ENCODE measurements around the gene C19orf67. TPM values are rescaled to one million over a fixed set of nuclear protein-coding genes. Genes with fewer than 3 reads are reported as not detected.
A peak's percentile ranks its signal among the peaks of the same experiment; 100 is the strongest.

C19orf67 gene
- polyA plus RNA-seq (2013, experiment 1 of 2) = not detected
- polyA plus RNA-seq (2013, experiment 2 of 2) = not detected

- Histone ChIP-seq H3K27ac (ENCODE audit: low read depth, low read length, severe bottlenecking) (no peak within 1 kb of the TSS), H3K4me1 (ENCODE audit: control insufficient read depth, insufficient read depth, low read length, poor library complexity, severe bottlenecking) (peaks cover 3% of the 10 kb centered on the region), H3K9me3 (ENCODE audit: control insufficient read depth, low read length) (no peaks in the 10 kb centered on the region), H3K36me3 (ENCODE audit: control insufficient read depth, insufficient read depth, low read length) (peaks cover 31% of the 10 kb centered on the region), H3K4me3 (ENCODE audit: extremely low read depth, insufficient read depth, low read length, poor library complexity, severe bottlenecking) (no peak within 1 kb of the TSS)
- 89 to 91% methylated on average over 48 of the region's 54 CpGs for WGBS, 2 experiments (ENCODE audit: insufficient coverage in 2 of 2)
Measured at GRCh38 chr19:14085309-14085995, at the start of gene C19orf67. C19orf67 (minus strand) TSS chr19:14085783; CDS start chr19:14085627, 156 bp downstream.

GRCh38 chr19:14135355-14135754 lies 49.8 kb upstream of the C19orf67 start:
- Histone ChIP-seq H3K9me3 (ENCODE audit: control insufficient read depth, low read length) (no peaks in the 10 kb centered on the region), H3K36me3 (ENCODE audit: control insufficient read depth, insufficient read depth, low read length) (no peaks in the 10 kb centered on the region), H3K4me3 (ENCODE audit: extremely low read depth, insufficient read depth, low read length, poor library complexity, severe bottlenecking) (peak overlapping the region; percentile 77), H3K4me1 (ENCODE audit: control insufficient read depth, insufficient read depth, low read length, poor library complexity, severe bottlenecking) (peaks cover 19% of the 10 kb centered on the region), H3K27ac (ENCODE audit: low read depth, low read length, severe bottlenecking) (no peak overlapping the region)
- 61% methylated on average over 4 to 6 of the region's 6 CpGs for WGBS, 2 experiments (ENCODE audit: insufficient coverage in 2 of 2)

GRCh38 chr19:14127929-14128509 lies 42.4 kb upstream of the C19orf67 start:
- H3K4me1 ChIP-seq (ENCODE audit: control insufficient read depth, insufficient read depth, low read length, poor library complexity, severe bottlenecking) = no peaks in the 10 kb centered on the region
- 100% methylated on average over 3 to 4 of the region's 4 CpGs for WGBS, 2 experiments (ENCODE audit: insufficient coverage in 2 of 2)

GRCh38 chr19:14127176-14127575 lies 41.6 kb upstream of the C19orf67 start:
- WGBS, 2 experiments (ENCODE audit: insufficient coverage in 2 of 2) = 92 to 100% methylated on average over 8 of the region's 8 CpGs
- Histone ChIP-seq H3K9me3 (ENCODE audit: control insufficient read depth, low read length) (no peaks in the 10 kb centered on the region), H3K36me3 (ENCODE audit: control insufficient read depth, insufficient read depth, low read length) (peaks cover 33% of the 10 kb centered on the region), H3K4me1 (ENCODE audit: control insufficient read depth, insufficient read depth, low read length, poor library complexity, severe bottlenecking) (no peaks in the 10 kb centered on the region), H3K4me3 (ENCODE audit: extremely low read depth, insufficient read depth, low read length, poor library complexity, severe bottlenecking) (no peak overlapping the region), H3K27ac (ENCODE audit: low read depth, low read length, severe bottlenecking) (no peak overlapping the region)

More at GRCh38 chr19:14127929-14128509, 42.4 kb upstream of the C19orf67 start:
- Histone ChIP-seq H3K4me3 (ENCODE audit: extremely low read depth, insufficient read depth, low read length, poor library complexity, severe bottlenecking) (no peak overlapping the region), H3K9me3 (ENCODE audit: control insufficient read depth, low read length) (no peaks in the 10 kb centered on the region), H3K36me3 (ENCODE audit: control insufficient read depth, insufficient read depth, low read length) (peaks cover 30% of the 10 kb centered on the region), H3K27ac (ENCODE audit: low read depth, low read length, severe bottlenecking) (no peak overlapping the region)

GRCh38 chr19:14122924-14123323 lies 37.3 kb upstream of the C19orf67 start:
- Histone ChIP-seq H3K4me1 (ENCODE audit: control insufficient read depth, insufficient read depth, low read length, poor library complexity, severe bottlenecking) (peaks cover 15% of the 10 kb centered on the region), H3K4me3 (ENCODE audit: extremely low read depth, insufficient read depth, low read length, poor library complexity, severe bottlenecking) (no peak overlapping the region), H3K9me3 (ENCODE audit: control insufficient read depth, low read length) (no peaks in the 10 kb centered on the region), H3K27ac (ENCODE audit: low read depth, low read length, severe bottlenecking) (no peak overlapping the region), H3K36me3 (ENCODE audit: control insufficient read depth, insufficient read depth, low read length) (peaks cover 42% of the 10 kb centered on the region)
- WGBS, 2 experiments (ENCODE audit: insufficient coverage in 2 of 2) = 100% methylated on average over 4 to 5 of the region's 6 CpGs

GRCh38 chr19:14120497-14120780 lies 34.9 kb upstream of the C19orf67 start:
- peaks cover 30% of the 10 kb centered on the region for H3K36me3 ChIP-seq (ENCODE audit: control insufficient read depth, insufficient read depth, low read length)
- H3K4me1 ChIP-seq (ENCODE audit: control insufficient read depth, insufficient read depth, low read length, poor library complexity, severe bottlenecking) = peaks cover 25% of the 10 kb centered on the region
- H3K4me3 ChIP-seq (ENCODE audit: extremely low read depth, insufficient read depth, low read length, poor library complexity, severe bottlenecking) = no peak overlapping the region
- WGBS, 2 experiments (ENCODE audit: insufficient coverage in 2 of 2) = 88 to 92% methylated on average over 2 to 5 of the region's 7 CpGs
- H3K9me3 ChIP-seq (ENCODE audit: control insufficient read depth, low read length) = no peaks in the 10 kb centered on the region
- no peak overlapping the region for H3K27ac ChIP-seq (ENCODE audit: low read depth, low read length, severe bottlenecking)

GRCh38 chr19:14119644-14120496 lies 34.3 kb upstream of the C19orf67 start:
- Histone ChIP-seq H3K4me1 (ENCODE audit: control insufficient read depth, insufficient read depth, low read length, poor library complexity, severe bottlenecking) (peaks cover 25% of the 10 kb centered on the region), H3K4me3 (ENCODE audit: extremely low read depth, insufficient read depth, low read length, poor library complexity, severe bottlenecking) (no peak overlapping the region), H3K9me3 (ENCODE audit: control insufficient read depth, low read length) (no peaks in the 10 kb centered on the region), H3K36me3 (ENCODE audit: control insufficient read depth, insufficient read depth, low read length) (peaks cover 25% of the 10 kb centered on the region), H3K27ac (ENCODE audit: low read depth, low read length, severe bottlenecking) (no peak overlapping the region)
- 97 to 100% methylated on average over 6 to 7 of the region's 7 CpGs for WGBS, 2 experiments (ENCODE audit: insufficient coverage in 2 of 2)

- H3K27ac ChIP-seq (ENCODE audit: low read depth, low read length, severe bottlenecking) = peak overlapping the region; percentile 93
- H3K4me3 ChIP-seq (ENCODE audit: extremely low read depth, insufficient read depth, low read length, poor library complexity, severe bottlenecking) = no peak overlapping the region
- H3K4me1 ChIP-seq (ENCODE audit: control insufficient read depth, insufficient read depth, low read length, poor library complexity, severe bottlenecking) = peaks cover 25% of the 10 kb centered on the region
- no peaks in the 10 kb centered on the region for H3K9me3 ChIP-seq (ENCODE audit: control insufficient read depth, low read length)
- peaks cover 18% of the 10 kb centered on the region for H3K36me3 ChIP-seq (ENCODE audit: control insufficient read depth, insufficient read depth, low read length)
- 94% methylated on average over 2 of the region's 3 CpGs; no CpG with 5 or more reads in 1 of the 2 experiments for WGBS, 2 experiments (ENCODE audit: insufficient coverage in 2 of 2)
Measured at GRCh38 chr19:14119146-14119545, 33.6 kb upstream of the C19orf67 start.

- peak overlapping the region; percentile 34 for H3K4me3 ChIP-seq (ENCODE audit: extremely low read depth, insufficient read depth, low read length, poor library complexity, severe bottlenecking)
- peaks cover 17% of the 10 kb centered on the region for H3K36me3 ChIP-seq (ENCODE audit: control insufficient read depth, insufficient read depth, low read length)
- no peaks in the 10 kb centered on the region for H3K9me3 ChIP-seq (ENCODE audit: control insufficient read depth, low read length)
- peak overlapping the region; percentile 93 for H3K27ac ChIP-seq (ENCODE audit: low read depth, low read length, severe bottlenecking)
- H3K4me1 ChIP-seq (ENCODE audit: control insufficient read depth, insufficient read depth, low read length, poor library complexity, severe bottlenecking) = peaks cover 30% of the 10 kb centered on the region
- 15 to 19% methylated on average over 36 to 59 of the region's 61 CpGs for WGBS, 2 experiments (ENCODE audit: insufficient coverage in 2 of 2)
Measured at GRCh38 chr19:14118165-14119051, 32.8 kb upstream of the C19orf67 start.

GRCh38 chr19:14117668-14118164 lies 32.1 kb upstream of the C19orf67 start, which contains the start of gene PRKACA:
PRKACA (minus strand) TSS chr19:14117762; CDS start chr19:14117547, 215 bp downstream.
- Histone ChIP-seq H3K4me1 (ENCODE audit: control insufficient read depth, insufficient read depth, low read length, poor library complexity, severe bottlenecking) (peaks cover 37% of the 10 kb centered on the region), H3K27ac (ENCODE audit: low read depth, low read length, severe bottlenecking) (peak within 1 kb of the TSS; percentile 93), H3K4me3 (ENCODE audit: extremely low read depth, insufficient read depth, low read length, poor library complexity, severe bottlenecking) (peak within 1 kb of the TSS; percentile 94), H3K9me3 (ENCODE audit: control insufficient read depth, low read length) (no peaks in the 10 kb centered on the region), H3K36me3 (ENCODE audit: control insufficient read depth, insufficient read depth, low read length) (peaks cover 16% of the 10 kb centered on the region)
- 0% methylated on average over 55 to 56 of the region's 67 CpGs for WGBS, 2 experiments (ENCODE audit: insufficient coverage in 2 of 2)

All from mesodermal cell (in vitro differentiated cells).